ENCODE results near the gene PRDM15. TPM values are rescaled to one million over a fixed set of nuclear protein-coding genes. Genes with fewer than 3 reads are reported as not detected.

The PRDM15 gene
- total RNA-seq, 1 experiment from 2014 or later: 9.8 TPM

- ChIA-PET RAD21 (ENCODE audit: low non-redundant PET in 1 of 2, low total read pairs in 2 of 2, uncharacterized antibody in 2 of 2, unreplicated experiment in 2 of 2) (interaction anchor here in 1 of 2 experiments (1.1 kb wide), 1 partner anchor 237 kb away, joined by 3 read pairs; no protein-coding TSS in a partner anchor), CTCF (interaction anchor here (1.6 kb wide), 1 partner anchor 71 kb away, joined by 3 read pairs; no protein-coding TSS in a partner anchor), POLR2A (no interaction called here)
- no peak for TF ChIP-seq CBX3 (IDR thresholded peaks at IDR 0.05; ENCODE audit: low read depth)
- TF ChIP-seq JUND (IDR thresholded peaks at IDR 0.05): no peak
- TF ChIP-seq SIN3A (IDR thresholded peaks at IDR 0.05; ENCODE audit: low read depth): no peak
- TF ChIP-seq POLR2A (IDR thresholded peaks at IDR 0.05; ENCODE audit: borderline replicate concordance, extremely low read depth, insufficient read depth, insufficient read length): no peak
- TF ChIP-seq ATF3 (IDR thresholded peaks at IDR 0.05): no peak
- no peak for TF ChIP-seq YY1 (IDR thresholded peaks at IDR 0.05; ENCODE audit: extremely low read depth, insufficient replicate concordance, low read depth, low read length)
- TF ChIP-seq ZNF274 (IDR thresholded peaks at IDR 0.05; ENCODE audit: low read depth, low read length): no peak
- no peak for TF ChIP-seq FOSL1 (IDR thresholded peaks at IDR 0.05; ENCODE audit: low read depth)
- no peak for TF ChIP-seq SP1 (IDR thresholded peaks at IDR 0.05; ENCODE audit: low read depth)
- no peak for TF ChIP-seq EGR1 (IDR thresholded peaks at IDR 0.05; ENCODE audit: low read depth)
- H4K20me1 ChIP-seq (ENCODE audit: insufficient read depth): no peaks in the 10 kb centered on the region
- no peak overlapping the region for H2AFZ ChIP-seq (ENCODE audit: low read depth, low read length, poor library complexity, severe bottlenecking)
- H3K4me1 ChIP-seq (ENCODE audit: control insufficient read depth in 1 of 2, insufficient read depth in 2 of 2, low read length in 2 of 2): peaks cover 3 to 18% of the 10 kb centered on the region in 2 experiments; a peak in 2 of 4 replicates
- H3K9ac ChIP-seq (ENCODE audit: low read length): no peak overlapping the region
- DNase-seq (ENCODE audit: low read depth, low spot score) (no peak), ATAC-seq (no peak)
- no TSS peak for BruUV-seq (replicated peaks)
- H3K9me2 ChIP-seq (ENCODE audit: insufficient read depth): no peaks in the 10 kb centered on the region
- H3K79me2 ChIP-seq (ENCODE audit: insufficient read depth, low read length): no peaks in the 10 kb centered on the region
- H3K4me2 ChIP-seq (ENCODE audit: low read length): no peak overlapping the region
- H3K4me3 ChIP-seq (replicated peaks in 1 of 2; ENCODE audit: low read depth in 1 of 2, low read length in 2 of 2): no peak overlapping the region
- intact Hi-C loops (cut with micrococcal nuclease): no loop called here
- H3K36me3 ChIP-seq (ENCODE audit: control insufficient read depth in 1 of 2, insufficient read depth in 2 of 2, low read length in 2 of 2): 0 out of 4 replicates have a peak, but pooled peaks cover 0 to 3% of the 10 kb centered on the region in 2 experiments
- no peak overlapping the region for H3K27ac ChIP-seq (ENCODE audit: low read depth, low read length)
- H3K27me3 ChIP-seq (ENCODE audit: insufficient read depth, low read length): no peaks in the 10 kb centered on the region
- no peaks in the 10 kb centered on the region for H3K9me3 ChIP-seq (ENCODE audit: control insufficient read depth in 1 of 2, insufficient read depth in 1 of 2, low read depth in 1 of 2, low read length in 2 of 2)
Measured at GRCh38 chr21:41848958-41849580, 30.1 kb downstream of the PRDM15 start.

- 0 out of 4 replicates have a peak, but pooled peaks cover 0 to 5% of the 10 kb centered on the region in 2 experiments for H3K36me3 ChIP-seq (ENCODE audit: control insufficient read depth in 1 of 2, insufficient read depth in 2 of 2, low read length in 2 of 2)
- no peak overlapping the region for H3K9ac ChIP-seq (ENCODE audit: low read length)
- no peak for DNase-seq (ENCODE audit: low read depth, low spot score)
- POLR2A ChIA-PET: no interaction called here
- no peak overlapping the region for H3K4me2 ChIP-seq (ENCODE audit: low read length)
- no peaks in the 10 kb centered on the region for H3K79me2 ChIP-seq (ENCODE audit: insufficient read depth, low read length)
- H3K4me3 ChIP-seq (replicated peaks in 1 of 2; ENCODE audit: low read depth in 1 of 2, low read length in 2 of 2): no peak overlapping the region
- H3K4me1 ChIP-seq (ENCODE audit: control insufficient read depth in 1 of 2, insufficient read depth in 2 of 2, low read length in 2 of 2): peaks cover 3 to 21% of the 10 kb centered on the region in 2 experiments; a peak in 2 of 4 replicates
- H2AFZ ChIP-seq (ENCODE audit: low read depth, low read length, poor library complexity, severe bottlenecking): no peak overlapping the region
- intact Hi-C loops (cut with micrococcal nuclease): no loop called here
- H3K27me3 ChIP-seq (ENCODE audit: insufficient read depth, low read length): no peaks in the 10 kb centered on the region
- no peaks in the 10 kb centered on the region for H4K20me1 ChIP-seq (ENCODE audit: insufficient read depth)
- RAD21 ChIA-PET (ENCODE audit: low non-redundant PET in 1 of 2, low total read pairs in 2 of 2, uncharacterized antibody in 2 of 2, unreplicated experiment in 2 of 2): interaction anchor here in 1 of 2 experiments (1.1 kb wide), 1 partner anchor 237 kb away, joined by 3 read pairs; no protein-coding TSS in a partner anchor
- H3K27ac ChIP-seq (ENCODE audit: low read depth, low read length): no peak overlapping the region
- no peak for ATAC-seq
- H3K9me3 ChIP-seq (ENCODE audit: control insufficient read depth in 1 of 2, insufficient read depth in 1 of 2, low read depth in 1 of 2, low read length in 2 of 2): no peaks in the 10 kb centered on the region
- H3K9me2 ChIP-seq (ENCODE audit: insufficient read depth): no peaks in the 10 kb centered on the region
- BruUV-seq (replicated peaks): no TSS peak
- CTCF ChIA-PET: no interaction called here
- TF ChIP-seq ELF1 (IDR thresholded peaks at IDR 0.05; ENCODE audit: borderline replicate concordance, low read depth) (no peak), FOSL1 (IDR thresholded peaks at IDR 0.05; ENCODE audit: low read depth) (no peak)
Measured at GRCh38 chr21:41848533-41848932, 30.6 kb downstream of the PRDM15 start.
